Measurements from ENCODE around the gene RGS3.

DNA sequence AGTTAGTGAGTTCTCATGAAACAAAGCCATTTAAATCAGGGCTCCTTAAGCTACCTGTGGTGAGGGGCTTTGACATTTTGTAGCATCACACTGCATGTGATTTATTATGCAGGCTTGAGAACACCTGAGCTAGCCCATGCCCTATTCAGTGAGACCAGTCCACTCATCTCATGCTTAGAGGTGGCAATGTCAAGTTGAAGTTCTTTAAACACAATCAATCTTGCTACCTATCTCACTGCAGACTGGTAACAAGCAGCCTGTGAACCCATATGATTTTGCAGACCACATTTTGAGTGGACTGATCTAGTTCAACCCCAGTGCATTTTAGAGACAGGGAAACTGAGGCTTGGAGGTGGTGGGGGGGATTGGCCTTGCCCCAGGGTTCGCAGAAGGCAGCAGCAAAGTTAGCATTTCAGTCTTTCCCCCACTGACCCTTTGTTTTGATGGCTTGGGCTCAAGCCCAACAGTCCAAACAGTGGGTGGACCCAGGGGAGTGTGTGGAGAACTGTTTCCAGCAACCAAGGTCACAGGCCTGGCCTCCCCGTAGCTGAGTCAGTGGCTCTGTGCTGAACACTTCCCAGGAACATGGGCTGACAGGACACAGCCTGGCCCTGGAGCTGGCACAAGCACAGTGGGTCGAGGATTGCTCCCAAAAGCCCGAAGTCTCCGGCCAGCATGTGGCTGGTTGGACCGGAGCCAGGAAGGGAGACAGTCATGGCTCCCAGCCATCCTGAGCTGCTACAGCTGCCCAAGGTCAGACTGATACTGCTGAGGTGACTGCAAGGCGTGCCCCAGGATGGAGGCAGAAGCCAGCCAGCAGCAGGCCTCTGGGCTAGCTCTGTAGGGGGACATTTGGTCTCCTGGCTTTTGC, 95.3 kb downstream of the RGS3 start:
- TF ChIP-seq CTCF (CRISPR knock-in tag; IDR thresholded peaks at IDR 0.05) (no peak; the same call in 1 of the 2 replicates), GZF1 (CRISPR knock-in tag; IDR thresholded peaks at IDR 0.05) (0 out of 2 replicates have a peak, but pooled peaks have one; percentile 68), KAT8 (CRISPR knock-in tag; IDR thresholded peaks at IDR 0.05) (peak; percentile 27; the same call in 1 of the 2 replicates), POLR2A (IDR thresholded peaks at IDR 0.05; ENCODE audit: insufficient read depth in 1 of 2, low read depth in 2 of 2, low read length in 2 of 2) (no peak), HNF1B (CRISPR knock-in tag; IDR thresholded peaks at IDR 0.05) (peak; percentile 72; the same call in 1 of the 2 replicates), ZBTB4 (CRISPR knock-in tag; IDR thresholded peaks at IDR 0.05; ENCODE audit: borderline replicate concordance) (peak; percentile 46; the same call in 1 of the 2 replicates), JUND (CRISPR knock-in tag; IDR thresholded peaks at IDR 0.05) (peak; percentile 59; the same call in 1 of the 2 replicates), BRCA1 (CRISPR knock-in tag; IDR thresholded peaks at IDR 0.05) (no peak), BRD4 (CRISPR knock-in tag; IDR thresholded peaks at IDR 0.05) (no peak), MXI1 (IDR thresholded peaks at IDR 0.05; ENCODE audit: borderline replicate concordance, low read depth, low read length) (peak; percentile 50; the same call in 1 of the 3 replicates), GTF2F1 (IDR thresholded peaks at IDR 0.05; ENCODE audit: low read length) (no peak), TAF1 (CRISPR knock-in tag; IDR thresholded peaks at IDR 0.05) (no peak)
- TF ChIP-seq, protein P1, sequence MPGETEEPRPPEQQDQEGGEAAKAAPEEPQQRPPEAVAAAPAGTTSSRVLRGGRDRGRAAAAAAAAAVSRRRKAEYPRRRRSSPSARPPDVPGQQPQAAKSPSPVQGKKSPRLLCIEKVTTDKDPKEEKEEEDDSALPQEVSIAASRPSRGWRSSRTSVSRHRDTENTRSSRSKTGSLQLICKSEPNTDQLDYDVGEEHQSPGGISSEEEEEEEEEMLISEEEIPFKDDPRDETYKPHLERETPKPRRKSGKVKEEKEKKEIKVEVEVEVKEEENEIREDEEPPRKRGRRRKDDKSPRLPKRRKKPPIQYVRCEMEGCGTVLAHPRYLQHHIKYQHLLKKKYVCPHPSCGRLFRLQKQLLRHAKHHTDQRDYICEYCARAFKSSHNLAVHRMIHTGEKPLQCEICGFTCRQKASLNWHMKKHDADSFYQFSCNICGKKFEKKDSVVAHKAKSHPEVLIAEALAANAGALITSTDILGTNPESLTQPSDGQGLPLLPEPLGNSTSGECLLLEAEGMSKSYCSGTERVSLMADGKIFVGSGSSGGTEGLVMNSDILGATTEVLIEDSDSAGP (CRISPR knock-in tag; IDR thresholded peaks at IDR 0.05; ENCODE audit: borderline replicate concordance), result peak; percentile 80; the same call in 1 of the 2 replicates
